OCI-LY1 (cell line): Measurements from ENCODE around the gene SH3RF3.

Experiments
- H2AFZ ChIP-seq: fragments of 200-600 bp; sonication (generic), shearing (Covaris generic); 2 replicates; pipeline ENCODE4 v1.6.0; 2014; ENCODE audit warnings: antibody characterized with exemption, mild to moderate bottlenecking, low read length
- H3F3A ChIP-seq: fragments of 200-600 bp; sonication (generic), shearing (Covaris generic); 2 replicates; pipeline ENCODE4 v1.6.0; 2014; ENCODE audit warnings: mild to moderate bottlenecking, antibody characterized with exemption, low read length, moderate library complexity; ENCODE audit not compliant: insufficient read depth
- H3K27ac ChIP-seq: fragments of 200-600 bp; sonication (generic); 2 replicates; pipeline ENCODE4 v1.5.1; 2014; ENCODE audit warnings: low read length, mixed run types, mild to moderate bottlenecking, low read depth; ENCODE audit not compliant: poor library complexity, severe bottlenecking
- H3K27me3 ChIP-seq: fragments of 200-600 bp; sonication (generic); 2 replicates; pipeline ENCODE4 v1.6.0; 2014; ENCODE audit warnings: antibody characterized with exemption, mild to moderate bottlenecking, low read length, moderate library complexity; ENCODE audit not compliant: insufficient read depth
- H3K36me3 ChIP-seq: fragments of 200-600 bp; sonication (generic); 2 replicates; pipeline ENCODE4 v1.6.1; 2014; ENCODE audit warnings: mild to moderate bottlenecking, antibody characterized with exemption, low read length, moderate library complexity, mixed read lengths; ENCODE audit not compliant: insufficient read depth
- H3K4me1 ChIP-seq: fragments of 200-600 bp; sonication (generic); 2 replicates; pipeline ENCODE4 v1.5.1; 2014; ENCODE audit warnings: mild to moderate bottlenecking, low read length, moderate library complexity; ENCODE audit not compliant: insufficient read depth, severe bottlenecking
- H3K4me2 ChIP-seq: fragments of 200-600 bp; sonication (generic), shearing (Covaris generic); 2 replicates; pipeline ENCODE4 v1.6.1; 2014; ENCODE audit warnings: low read length
- H3K4me3 ChIP-seq: fragments of 200-600 bp; sonication (generic); 2 replicates; pipeline ENCODE4 v1.5.1; 2014; ENCODE audit warnings: low read length, low read depth, mild to moderate bottlenecking, mixed read lengths; ENCODE audit not compliant: poor library complexity, severe bottlenecking
- H3K79me2 ChIP-seq: fragments of 200-600 bp; shearing (Covaris generic); 2 replicates; pipeline ENCODE4 v1.6.1; 2016; ENCODE audit warnings: mixed run types, low read length, mixed read lengths; ENCODE audit not compliant: insufficient read depth
- H3K9ac ChIP-seq: fragments of 200-600 bp; sonication (generic), shearing (Covaris generic); 2 replicates; pipeline ENCODE4 v1.6.1; 2014; ENCODE audit warnings: mild to moderate bottlenecking, low read length, mixed read lengths
- H3K9me2 ChIP-seq: fragments of 200-600 bp; sonication (generic), shearing (Covaris generic); 2 replicates; pipeline ENCODE4 v1.6.1; 2014; ENCODE audit warnings: low read depth, mild to moderate bottlenecking, low read length, mixed read lengths
- H3K9me3 ChIP-seq: fragments of 200-600 bp; shearing (Covaris generic); 2 replicates; pipeline ENCODE4 v1.6.1; 2014; ENCODE audit warnings: low read length, mixed read lengths
- H4K20me1 ChIP-seq: fragments of 200-600 bp; sonication (generic), shearing (Covaris generic); 2 replicates; pipeline ENCODE4 v1.6.0; 2016; ENCODE audit warnings: mild to moderate bottlenecking, low read length; ENCODE audit not compliant: insufficient read depth
- CTCF ChIP-seq: fragments of 200-600 bp; sonication (generic), shearing (Covaris generic); IDR thresholded peaks from 2 replicates; pipeline ENCODE4 v1.5.1; 2017; ENCODE audit warnings: mild to moderate bottlenecking, antibody characterized with exemption, low read length, moderate library complexity, mixed read lengths
- EZH2 ChIP-seq: fragments of 200-600 bp; sonication (generic), shearing (Covaris generic); IDR thresholded peaks from 2 replicates; pipeline ENCODE4 v1.8.0; 2017; ENCODE audit warnings: borderline replicate concordance, mixed run types, mild to moderate bottlenecking, antibody characterized with exemption, low read length, moderate library complexity, mixed read lengths

The SH3RF3 gene

DNA sequence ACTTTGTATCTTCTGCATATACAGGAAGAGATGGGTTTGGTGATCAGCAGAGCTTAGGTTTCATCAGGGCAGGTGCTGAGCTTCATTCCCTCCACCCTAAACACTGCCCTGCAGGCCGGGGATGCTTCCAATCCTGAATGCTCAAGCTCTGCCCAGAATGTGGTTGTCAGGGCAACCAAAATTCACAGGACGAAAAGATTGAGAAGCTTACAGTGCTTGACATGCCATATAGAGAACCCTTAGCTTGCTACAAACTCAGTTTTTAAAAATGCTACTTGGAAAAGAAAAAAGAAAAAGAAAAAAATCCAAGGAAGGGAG, 65.6 kb downstream of the SH3RF3 start:
- no peak overlapping the region for H3K4me2 ChIP-seq
- no peaks in the 10 kb centered on the region for H3F3A ChIP-seq
- H2AFZ ChIP-seq = no peak overlapping the region
- no peaks in the 10 kb centered on the region for H3K79me2 ChIP-seq
- no peaks in the 10 kb centered on the region for H3K4me1 ChIP-seq
- H3K4me3 ChIP-seq = no peak overlapping the region
- no peaks in the 10 kb centered on the region for H4K20me1 ChIP-seq
- no peak overlapping the region for H3K9ac ChIP-seq
- no peaks in the 10 kb centered on the region for H3K9me2 ChIP-seq
- no peaks in the 10 kb centered on the region for H3K9me3 ChIP-seq
- H3K27me3 ChIP-seq = no peaks in the 10 kb centered on the region; the same call in 1 of the 2 replicates
- no peaks in the 10 kb centered on the region for H3K36me3 ChIP-seq
- no peak overlapping the region for H3K27ac ChIP-seq
- TF ChIP-seq EZH2 = no peak
- no peak for TF ChIP-seq CTCF

DNA sequence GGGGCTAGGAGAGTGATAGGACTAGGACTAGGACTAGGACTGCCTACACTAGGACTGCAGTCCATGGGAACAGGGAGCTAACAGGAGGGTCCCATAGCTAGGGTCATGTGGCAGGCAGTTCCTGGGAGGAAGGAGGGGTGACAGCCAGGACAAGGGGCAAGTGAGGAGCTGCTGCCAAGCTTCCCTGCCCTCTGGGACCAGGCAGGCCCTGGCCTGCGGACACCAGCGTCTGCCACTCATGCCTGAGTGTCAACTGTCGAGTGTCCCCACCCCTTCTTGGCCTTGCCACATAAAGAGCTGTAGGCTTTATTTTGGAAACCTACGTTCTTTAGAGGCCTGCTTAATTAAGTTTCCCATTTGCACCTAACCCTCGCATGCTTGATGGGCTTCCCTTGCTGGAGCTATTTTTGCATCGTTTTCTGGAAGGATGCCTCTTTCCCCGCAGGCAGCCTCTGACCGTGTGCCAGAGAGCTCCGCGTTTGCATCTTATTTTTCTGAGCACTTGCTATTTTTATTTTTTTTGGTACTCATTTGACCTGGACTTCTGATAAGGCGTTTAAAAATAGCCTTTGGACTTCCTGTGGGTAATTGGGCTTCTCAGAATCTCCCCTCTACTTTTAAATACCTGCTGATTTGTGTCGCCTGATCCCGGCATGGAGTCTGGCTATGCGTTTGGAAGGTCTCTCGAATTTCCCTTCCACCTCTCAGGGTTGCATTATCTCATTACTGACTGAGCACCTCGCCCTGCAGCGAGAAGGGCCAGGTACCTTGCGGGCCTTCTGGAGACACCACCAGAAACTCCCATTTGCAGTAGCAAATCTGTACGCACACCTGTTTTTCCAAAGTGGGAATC, 66.4 kb downstream of the SH3RF3 start:
- Histone ChIP-seq H3F3A (no peaks in the 10 kb centered on the region), H3K9me3 (no peaks in the 10 kb centered on the region), H3K36me3 (no peaks in the 10 kb centered on the region), H3K27ac (no peak overlapping the region), H3K4me1 (no peaks in the 10 kb centered on the region), H3K9me2 (no peaks in the 10 kb centered on the region), H3K4me3 (no peak overlapping the region), H3K79me2 (no peaks in the 10 kb centered on the region), H2AFZ (no peak overlapping the region), H4K20me1 (no peaks in the 10 kb centered on the region), H3K27me3 (no peaks in the 10 kb centered on the region; the same call in 1 of the 2 replicates), H3K4me2 (no peak overlapping the region), H3K9ac (no peak overlapping the region)
- TF ChIP-seq CTCF = no peak
- no peak for TF ChIP-seq EZH2

DNA sequence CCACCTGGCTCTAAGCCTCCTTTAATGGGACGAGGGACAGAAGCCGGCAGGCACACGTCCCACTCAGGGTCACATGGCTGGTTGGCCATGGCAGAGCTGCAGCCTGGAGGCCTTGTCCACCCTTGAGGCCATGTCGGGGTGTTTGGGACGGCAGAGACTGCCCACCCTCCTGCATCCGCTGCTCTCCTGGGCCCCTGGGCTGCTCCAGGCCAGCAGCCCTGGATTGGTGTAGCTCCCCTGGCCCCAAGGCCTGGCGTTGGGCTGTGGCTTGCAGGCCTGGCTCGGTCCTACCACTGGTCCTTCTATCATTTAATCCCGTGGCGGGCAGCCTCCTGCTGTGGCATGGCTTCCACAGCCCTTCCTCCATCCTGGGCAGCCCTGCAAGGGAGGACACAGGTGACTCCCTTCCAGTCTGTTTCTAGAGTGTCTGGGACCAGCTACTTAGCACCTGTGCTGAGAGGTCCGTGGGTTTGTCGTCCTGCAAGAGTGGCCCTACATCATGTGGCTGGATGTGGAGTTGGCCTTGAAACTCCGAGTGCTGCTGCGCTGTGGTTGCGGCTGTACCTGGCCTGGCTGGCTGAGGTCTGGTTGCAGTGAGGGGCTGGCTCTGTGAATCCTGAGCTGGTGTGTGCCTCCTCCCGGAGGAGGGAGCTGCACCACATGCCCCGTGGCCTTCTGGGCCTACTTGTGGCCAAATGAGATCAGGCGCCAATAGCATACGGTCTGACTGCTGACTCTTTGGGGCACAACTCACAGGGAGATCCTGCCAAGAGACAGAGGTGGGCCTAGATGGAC, 67.3 kb downstream of the SH3RF3 start:
- Histone ChIP-seq H3K27me3 (no peaks in the 10 kb centered on the region; the same call in 1 of the 2 replicates), H3K79me2 (no peaks in the 10 kb centered on the region), H3K4me1 (no peaks in the 10 kb centered on the region), H3K4me2 (no peak overlapping the region), H3K9ac (no peak overlapping the region), H3K9me3 (no peaks in the 10 kb centered on the region), H3K27ac (no peak overlapping the region), H3F3A (no peaks in the 10 kb centered on the region), H3K36me3 (no peaks in the 10 kb centered on the region), H3K9me2 (no peaks in the 10 kb centered on the region), H3K4me3 (no peak overlapping the region), H2AFZ (no peak overlapping the region), H4K20me1 (no peaks in the 10 kb centered on the region)
- TF ChIP-seq CTCF = no peak
- TF ChIP-seq EZH2 = no peak
